GM23248 (cell line): ENCODE measurements around the gene MORN4. TPM values are rescaled to one million over a fixed set of nuclear protein-coding genes. Genes with fewer than 3 reads are reported as not detected.
A peak's percentile ranks its signal among the peaks of the same experiment; 100 is the strongest.

Experiments used
- DNase-seq: peaks from one replicate; pipeline ENCODE4 v3.0.0-alpha.2; 2015
- H2AFZ ChIP-seq: fragments of 200-600 bp; sonication (generic); 2 replicates; pipeline ENCODE4 v1.6.1; 2016; ENCODE audit warnings: antibody characterized with exemption
- H3F3A ChIP-seq: fragments of 200-600 bp; sonication (generic); 2 replicates; pipeline ENCODE4 v1.6.1; 2016; ENCODE audit warnings: mild to moderate bottlenecking, antibody characterized with exemption, mixed run types; ENCODE audit not compliant: insufficient read depth
- H3K27ac ChIP-seq: fragments of 200-600 bp; sonication (generic); 2 replicates; pipeline ENCODE4 v1.5.1; 2016; ENCODE audit warnings: mild to moderate bottlenecking
- H3K27me3 ChIP-seq: fragments of 200-600 bp; sonication (generic); replicated peaks from 2 replicates; pipeline ENCODE4 v1.6.1; 2016; ENCODE audit warnings: mild to moderate bottlenecking; ENCODE audit not compliant: insufficient read depth
- H3K36me3 ChIP-seq: fragments of 200-600 bp; sonication (generic); 2 replicates; pipeline ENCODE4 v1.6.1; 2016; ENCODE audit warnings: low read depth, mild to moderate bottlenecking
- H3K4me1 ChIP-seq: fragments of 200-600 bp; sonication (generic); 2 replicates; pipeline ENCODE4 v1.6.1; 2016; ENCODE audit warnings: mild to moderate bottlenecking; ENCODE audit not compliant: insufficient read depth
- H3K4me2 ChIP-seq: fragments of 200-600 bp; sonication (generic); one replicate; pipeline ENCODE4 v1.6.1; 2016; ENCODE audit warnings: mild to moderate bottlenecking; ENCODE audit not compliant: unreplicated experiment
- H3K4me3 ChIP-seq: fragments of 200-600 bp; sonication (generic); 2 replicates; pipeline ENCODE4 v1.5.1; 2016; ENCODE audit warnings: mild to moderate bottlenecking
- H3K79me2 ChIP-seq: fragments of 200-600 bp; sonication (generic); 2 replicates; pipeline ENCODE4 v1.6.1; 2016; ENCODE audit warnings: mild to moderate bottlenecking; ENCODE audit not compliant: insufficient read depth
- H3K9ac ChIP-seq: fragments of 200-600 bp; sonication (generic); 2 replicates; pipeline ENCODE4 v1.6.1; 2016; ENCODE audit warnings: mild to moderate bottlenecking
- H3K9me2 ChIP-seq: fragments of 200-600 bp; sonication (generic); 2 replicates; pipeline ENCODE4 v1.6.1; 2016; ENCODE audit warnings: mixed run types, mild to moderate bottlenecking, moderate library complexity; ENCODE audit not compliant: insufficient read depth
- H3K9me3 ChIP-seq: fragments of 200-600 bp; sonication (generic); one replicate; pipeline ENCODE4 v1.6.1; 2017; ENCODE audit warnings: low read depth
- H4K20me1 ChIP-seq: fragments of 200-600 bp; sonication (generic); 2 replicates; pipeline ENCODE4 v1.6.0; 2016; ENCODE audit not compliant: insufficient read depth
- EZH2 ChIP-seq: fragments of 200-600 bp; sonication (generic); IDR thresholded peaks from 2 replicates; pipeline ENCODE4 v1.6.1; 2018; ENCODE audit warnings: antibody characterized with exemption, mild to moderate bottlenecking; ENCODE audit not compliant: insufficient read depth, poor library complexity, severe bottlenecking
- EZH2phosphoT487 ChIP-seq: fragments of 200-600 bp; sonication (generic); IDR thresholded peaks from 2 replicates; pipeline ENCODE4 v1.6.1; 2018; ENCODE audit warnings: antibody characterized with exemption, moderate library complexity, mild to moderate bottlenecking, low read depth; ENCODE audit not compliant: insufficient read depth
- WGBS, 2 experiments: methylation state at CpG; one replicate each; pipeline ENCODE4 v1.1.6; 2015 to 2017; ENCODE audit warnings: low lambda C conversion rate in 2 of 2, low coverage in 1 of 2; ENCODE audit errors: missing lambda C conversion rate in 2 of 2; 5-methylcytosine and 5-hydroxymethylcytosine counted together
- in situ Hi-C: fragments of 300-500 bp; cut with MboI; formaldehyde crosslinking; loops from 2 replicates; pipeline ENCODE4 v1.15.0; 2020
- polyA plus RNA-seq: library from polyadenylated mRNA; unstranded; fragments of >200 nt; fragmentation: Nextera tagmentation; extraction: Ambion mirVana; gene quantifications from 2 replicates; pipeline ENCODE4 v1.2.1, GENCODE V29; 2016
- total RNA-seq: library from RNA; depleted of rRNA; stranded (reverse); fragments of >200 nt; shearing (Covaris generic); gene quantifications from 2 replicates; pipeline ENCODE4 v1.2.3, GENCODE V29; 2014; rRNA removed

MORN4 gene
- total RNA-seq = 5.3 and 7.9 TPM in 2 replicates
- polyA plus RNA-seq = 19.8 and 22.2 TPM in 2 replicates

DNA sequence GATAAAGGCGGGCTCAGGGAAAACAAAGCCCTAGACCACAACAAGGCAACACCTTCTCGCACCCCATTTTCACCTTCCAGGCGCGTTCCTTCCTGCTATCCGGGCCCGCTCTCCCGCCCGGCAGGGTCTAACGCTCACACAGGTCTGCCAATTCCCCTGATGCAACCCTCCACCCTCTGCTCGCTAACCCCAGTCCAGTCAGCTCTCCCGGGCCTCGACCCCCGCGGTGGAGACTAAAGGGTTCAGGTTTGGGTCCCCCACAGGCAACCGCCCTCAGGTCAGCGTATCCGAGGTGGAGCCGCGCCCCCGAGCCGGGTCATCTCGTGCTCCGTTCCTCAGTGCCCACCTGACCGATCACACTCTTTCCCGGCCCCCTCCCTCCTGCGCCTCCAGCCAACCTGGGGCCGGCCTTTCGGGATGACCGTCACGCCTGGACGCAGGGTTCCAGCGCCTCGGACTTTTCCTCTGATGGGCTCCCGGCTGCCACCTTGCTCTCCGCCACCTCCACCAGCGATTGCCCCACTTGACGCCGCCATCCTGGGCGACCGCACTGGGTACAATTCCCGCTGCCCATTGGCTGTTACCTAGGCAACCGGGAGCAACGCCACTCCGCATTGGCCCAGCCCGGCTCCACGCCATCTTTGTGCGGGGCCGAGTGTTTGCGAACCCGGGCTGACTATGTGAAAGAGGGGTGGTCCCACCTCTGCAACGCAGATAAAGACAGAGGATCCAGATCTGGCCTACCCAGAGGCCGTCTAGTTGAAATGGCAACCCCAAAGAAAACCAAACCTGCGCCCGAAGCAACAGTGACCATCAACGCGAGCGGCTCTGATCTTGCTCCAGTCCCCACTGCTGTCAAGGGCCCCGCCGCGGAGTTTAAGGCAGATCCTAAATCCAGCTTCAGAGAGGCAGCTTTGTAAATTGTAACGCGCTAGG, at the start of gene MORN4:
Gene MORN4 (minus strand): TSS at position 552 of the 936 bp plus-strand sequence. CDS start 13,847 bp downstream, outside the sequence.
- TF ChIP-seq EZH2phosphoT487 = no peak
- no peak for TF ChIP-seq EZH2
- DNase-seq = peak; percentile 97
- H3K4me2 ChIP-seq = peak within 1 kb of the TSS; percentile 95
- in situ Hi-C loops = no loop called here
- WGBS, 2 experiments = 1% methylated on average over 58 to 62 of the region's 62 CpGs
- H3K79me2 ChIP-seq = peaks cover 12% of the 10 kb centered on the region
- 0 out of 2 replicates have a peak, but pooled peaks cover under 1% of the 10 kb centered on the region for H3F3A ChIP-seq
- H3K4me3 ChIP-seq = peak within 1 kb of the TSS; percentile 89
- no peaks in the 10 kb centered on the region for H3K9me2 ChIP-seq
- peak within 1 kb of the TSS; percentile 100 for H2AFZ ChIP-seq
- no peaks in the 10 kb centered on the region for H3K36me3 ChIP-seq
- H3K27ac ChIP-seq = peak within 1 kb of the TSS; percentile 39
- H3K4me1 ChIP-seq = peaks cover 12% of the 10 kb centered on the region; the same call in 1 of the 2 replicates
- H3K9me3 ChIP-seq = no peaks in the 10 kb centered on the region
- H4K20me1 ChIP-seq = no peaks in the 10 kb centered on the region
- H3K9ac ChIP-seq = peak within 1 kb of the TSS; percentile 81
- H3K27me3 ChIP-seq = no peaks in the 10 kb centered on the region

- Histone ChIP-seq H4K20me1 (no peaks in the 10 kb centered on the region), H3K27me3 (no peaks in the 10 kb centered on the region), H3K4me2 (no peak overlapping the region), H3K4me3 (no peak overlapping the region), H3F3A (peaks cover 55% of the 10 kb centered on the region), H3K4me1 (peaks cover 31% of the 10 kb centered on the region), H2AFZ (no peak overlapping the region), H3K36me3 (peaks cover 14% of the 10 kb centered on the region; the same call in 1 of the 2 replicates), H3K9me2 (no peaks in the 10 kb centered on the region), H3K27ac (no peak overlapping the region), H3K9me3 (no peaks in the 10 kb centered on the region), H3K9ac (no peak overlapping the region), H3K79me2 (peaks cover 87% of the 10 kb centered on the region)
- in situ Hi-C loops = no loop called here
- TF ChIP-seq EZH2phosphoT487 = no peak
- TF ChIP-seq EZH2 = no peak
- 68 to 83% methylated on average over 4 of the region's 4 CpGs for WGBS, 2 experiments
- no peak for DNase-seq
Measured at GRCh38 chr10:97682042-97682441, 48.7 kb upstream of the MORN4 start.

GRCh38 chr10:97679594-97679993, 46.3 kb upstream of the MORN4 start:
- Histone ChIP-seq H3F3A (peaks cover 52% of the 10 kb centered on the region), H3K27ac (no peak overlapping the region), H3K4me1 (peaks cover 26% of the 10 kb centered on the region), H4K20me1 (no peaks in the 10 kb centered on the region), H3K9me2 (no peaks in the 10 kb centered on the region), H3K79me2 (peaks cover 65% of the 10 kb centered on the region), H3K9ac (no peak overlapping the region), H3K4me2 (no peak overlapping the region), H3K4me3 (no peak overlapping the region), H3K27me3 (no peaks in the 10 kb centered on the region), H3K36me3 (peaks cover 33% of the 10 kb centered on the region; the same call in 1 of the 2 replicates), H2AFZ (no peak overlapping the region), H3K9me3 (no peaks in the 10 kb centered on the region)
- TF ChIP-seq EZH2phosphoT487 (no peak), EZH2 (no peak)
- DNase-seq = no peak
- in situ Hi-C loops = no loop called here
- 81 to 83% methylated on average over 15 to 16 of the region's 16 CpGs for WGBS, 2 experiments

GRCh38 chr10:97676770-97677581, 43.7 kb upstream of the MORN4 start:
- TF ChIP-seq EZH2 = no peak
- TF ChIP-seq EZH2phosphoT487 = no peak

More at GRCh38 chr10:97676770-97677581, 43.7 kb upstream of the MORN4 start:
- Histone ChIP-seq H3K4me2 (no peak overlapping the region), H4K20me1 (no peaks in the 10 kb centered on the region), H3K4me3 (no peak overlapping the region), H3K36me3 (peaks cover 55% of the 10 kb centered on the region; the same call in 1 of the 2 replicates), H3K27me3 (no peaks in the 10 kb centered on the region), H3K27ac (no peak overlapping the region), H3K9me3 (no peaks in the 10 kb centered on the region), H3K79me2 (peaks cover 39% of the 10 kb centered on the region), H3K4me1 (0 out of 2 replicates have a peak, but pooled peaks cover under 1% of the 10 kb centered on the region), H3K9me2 (no peaks in the 10 kb centered on the region), H3F3A (peaks cover 49% of the 10 kb centered on the region), H2AFZ (no peak overlapping the region), H3K9ac (no peak overlapping the region)
- in situ Hi-C loops = no loop called here
- WGBS, 2 experiments = 94 to 100% methylated on average over 2 of the region's 2 CpGs
- peak; percentile 69 for DNase-seq
